ENCODE data around the gene PIM3. TPM values are rescaled to one million over a fixed set of nuclear protein-coding genes. Genes with fewer than 3 reads are reported as not detected.

PIM3 gene
- total and polyA plus RNA-seq, 10 of the 15 experiments (the other 5 are each of a cell fraction or from before 2014, with no cell fraction given) = 0.31 to 60.8 (median 12.4) TPM

DNA sequence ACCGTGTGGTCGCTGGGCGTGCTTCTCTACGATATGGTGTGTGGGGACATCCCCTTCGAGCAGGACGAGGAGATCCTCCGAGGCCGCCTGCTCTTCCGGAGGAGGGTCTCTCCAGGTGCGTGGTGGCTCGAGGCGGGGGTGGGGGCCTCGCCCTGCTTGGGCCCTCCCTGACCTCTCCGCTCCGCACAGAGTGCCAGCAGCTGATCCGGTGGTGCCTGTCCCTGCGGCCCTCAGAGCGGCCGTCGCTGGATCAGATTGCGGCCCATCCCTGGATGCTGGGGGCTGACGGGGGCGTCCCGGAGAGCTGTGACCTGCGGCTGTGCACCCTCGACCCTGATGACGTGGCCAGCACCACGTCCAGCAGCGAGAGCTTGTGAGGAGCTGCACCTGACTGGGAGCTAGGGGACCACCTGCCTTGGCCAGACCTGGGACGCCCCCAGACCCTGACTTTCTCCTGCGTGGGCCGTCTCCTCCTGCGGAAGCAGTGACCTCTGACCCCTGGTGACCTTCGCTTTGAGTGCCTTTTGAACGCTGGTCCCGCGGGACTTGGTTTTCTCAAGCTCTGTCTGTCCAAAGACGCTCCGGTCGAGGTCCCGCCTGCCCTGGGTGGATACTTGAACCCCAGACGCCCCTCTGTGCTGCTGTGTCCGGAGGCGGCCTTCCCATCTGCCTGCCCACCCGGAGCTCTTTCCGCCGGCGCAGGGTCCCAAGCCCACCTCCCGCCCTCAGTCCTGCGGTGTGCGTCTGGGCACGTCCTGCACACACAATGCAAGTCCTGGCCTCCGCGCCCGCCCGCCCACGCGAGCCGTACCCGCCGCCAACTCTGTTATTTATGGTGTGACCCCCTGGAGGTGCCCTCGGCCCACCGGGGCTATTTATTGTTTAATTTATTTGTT lies 2.4 kb downstream of the PIM3 start (continued):
- TF ChIP-seq IKZF2 (IDR thresholded peaks at IDR 0.05) (0 out of 4 replicates have a peak, but pooled peaks have one; percentile 2 to 33), NR2C1 (IDR thresholded peaks at IDR 0.05) (peak; percentile 80), TARDBP (IDR thresholded peaks at IDR 0.05; ENCODE audit: borderline replicate concordance) (no peak), ASH2L (IDR thresholded peaks at IDR 0.05; ENCODE audit: borderline replicate concordance, low read depth) (no peak), KLF5 (IDR thresholded peaks at IDR 0.05; ENCODE audit: partially characterized antibody) (peak; percentile 31), IRF4 (IDR thresholded peaks at IDR 0.05; ENCODE audit: low read depth, low read length) (no peak), SIN3A (IDR thresholded peaks at IDR 0.05; ENCODE audit: low read depth, low read length) (0 out of 2 replicates have a peak, but pooled peaks have one; percentile 18), ZNF217 (IDR thresholded peaks at IDR 0.05) (no peak), CREM (IDR thresholded peaks at IDR 0.05; ENCODE audit: low read depth) (no peak)
- TF ChIP-seq, protein P1, sequence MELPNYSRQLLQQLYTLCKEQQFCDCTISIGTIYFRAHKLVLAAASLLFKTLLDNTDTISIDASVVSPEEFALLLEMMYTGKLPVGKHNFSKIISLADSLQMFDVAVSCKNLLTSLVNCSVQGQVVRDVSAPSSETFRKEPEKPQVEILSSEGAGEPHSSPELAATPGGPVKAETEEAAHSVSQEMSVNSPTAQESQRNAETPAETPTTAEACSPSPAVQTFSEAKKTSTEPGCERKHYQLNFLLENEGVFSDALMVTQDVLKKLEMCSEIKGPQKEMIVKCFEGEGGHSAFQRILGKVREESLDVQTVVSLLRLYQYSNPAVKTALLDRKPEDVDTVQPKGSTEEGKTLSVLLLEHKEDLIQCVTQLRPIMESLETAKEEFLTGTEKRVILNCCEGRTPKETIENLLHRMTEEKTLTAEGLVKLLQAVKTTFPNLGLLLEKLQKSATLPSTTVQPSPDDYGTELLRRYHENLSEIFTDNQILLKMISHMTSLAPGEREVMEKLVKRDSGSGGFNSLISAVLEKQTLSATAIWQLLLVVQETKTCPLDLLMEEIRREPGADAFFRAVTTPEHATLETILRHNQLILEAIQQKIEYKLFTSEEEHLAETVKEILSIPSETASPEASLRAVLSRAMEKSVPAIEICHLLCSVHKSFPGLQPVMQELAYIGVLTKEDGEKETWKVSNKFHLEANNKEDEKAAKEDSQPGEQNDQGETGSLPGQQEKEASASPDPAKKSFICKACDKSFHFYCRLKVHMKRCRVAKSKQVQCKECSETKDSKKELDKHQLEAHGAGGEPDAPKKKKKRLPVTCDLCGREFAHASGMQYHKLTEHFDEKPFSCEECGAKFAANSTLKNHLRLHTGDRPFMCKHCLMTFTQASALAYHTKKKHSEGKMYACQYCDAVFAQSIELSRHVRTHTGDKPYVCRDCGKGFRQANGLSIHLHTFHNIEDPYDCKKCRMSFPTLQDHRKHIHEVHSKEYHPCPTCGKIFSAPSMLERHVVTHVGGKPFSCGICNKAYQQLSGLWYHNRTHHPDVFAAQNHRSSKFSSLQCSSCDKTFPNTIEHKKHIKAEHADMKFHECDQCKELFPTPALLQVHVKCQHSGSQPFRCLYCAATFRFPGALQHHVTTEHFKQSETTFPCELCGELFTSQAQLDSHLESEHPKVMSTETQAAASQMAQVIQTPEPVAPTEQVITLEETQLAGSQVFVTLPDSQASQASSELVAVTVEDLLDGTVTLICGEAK (IDR thresholded peaks at IDR 0.05; ENCODE audit: borderline replicate concordance) = 0 out of 2 replicates have a peak, but pooled peaks have one; percentile 29
- TF ChIP-seq, protein P2, sequence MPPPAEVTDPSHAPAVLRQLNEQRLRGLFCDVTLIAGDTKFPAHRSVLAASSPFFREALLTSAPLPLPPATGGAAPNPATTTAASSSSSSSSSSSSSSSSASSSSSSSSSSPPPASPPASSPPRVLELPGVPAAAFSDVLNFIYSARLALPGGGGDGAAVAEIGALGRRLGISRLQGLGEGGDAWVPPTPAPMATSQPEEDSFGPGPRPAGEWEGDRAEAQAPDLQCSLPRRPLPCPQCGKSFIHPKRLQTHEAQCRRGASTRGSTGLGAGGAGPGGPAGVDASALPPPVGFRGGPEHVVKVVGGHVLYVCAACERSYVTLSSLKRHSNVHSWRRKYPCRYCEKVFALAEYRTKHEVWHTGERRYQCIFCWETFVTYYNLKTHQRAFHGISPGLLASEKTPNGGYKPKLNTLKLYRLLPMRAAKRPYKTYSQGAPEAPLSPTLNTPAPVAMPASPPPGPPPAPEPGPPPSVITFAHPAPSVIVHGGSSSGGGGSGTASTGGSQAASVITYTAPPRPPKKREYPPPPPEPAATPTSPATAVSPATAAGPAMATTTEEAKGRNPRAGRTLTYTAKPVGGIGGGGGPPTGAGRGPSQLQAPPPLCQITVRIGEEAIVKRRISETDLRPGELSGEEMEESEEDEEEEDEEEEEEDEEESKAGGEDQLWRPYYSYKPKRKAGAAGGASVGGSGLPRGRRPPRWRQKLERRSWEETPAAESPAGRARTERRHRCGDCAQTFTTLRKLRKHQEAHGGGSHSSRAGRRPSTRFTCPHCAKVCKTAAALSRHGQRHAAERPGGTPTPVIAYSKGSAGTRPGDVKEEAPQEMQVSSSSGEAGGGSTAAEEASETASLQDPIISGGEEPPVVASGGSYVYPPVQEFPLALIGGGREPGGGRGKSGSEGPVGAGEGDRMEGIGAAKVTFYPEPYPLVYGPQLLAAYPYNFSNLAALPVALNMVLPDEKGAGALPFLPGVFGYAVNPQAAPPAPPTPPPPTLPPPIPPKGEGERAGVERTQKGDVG (CRISPR knock-in tag; IDR thresholded peaks at IDR 0.05) = no peak
- TF ChIP-seq, protein P3, sequence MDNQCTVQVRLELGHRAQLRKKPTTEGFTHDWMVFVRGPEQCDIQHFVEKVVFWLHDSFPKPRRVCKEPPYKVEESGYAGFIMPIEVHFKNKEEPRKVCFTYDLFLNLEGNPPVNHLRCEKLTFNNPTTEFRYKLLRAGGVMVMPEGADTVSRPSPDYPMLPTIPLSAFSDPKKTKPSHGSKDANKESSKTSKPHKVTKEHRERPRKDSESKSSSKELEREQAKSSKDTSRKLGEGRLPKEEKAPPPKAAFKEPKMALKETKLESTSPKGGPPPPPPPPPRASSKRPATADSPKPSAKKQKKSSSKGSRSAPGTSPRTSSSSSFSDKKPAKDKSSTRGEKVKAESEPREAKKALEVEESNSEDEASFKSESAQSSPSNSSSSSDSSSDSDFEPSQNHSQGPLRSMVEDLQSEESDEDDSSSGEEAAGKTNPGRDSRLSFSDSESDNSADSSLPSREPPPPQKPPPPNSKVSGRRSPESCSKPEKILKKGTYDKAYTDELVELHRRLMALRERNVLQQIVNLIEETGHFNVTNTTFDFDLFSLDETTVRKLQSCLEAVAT (IDR thresholded peaks at IDR 0.05) = 0 out of 2 replicates have a peak, but pooled peaks have one; percentile 73
- TF ChIP-seq, protein P4, sequence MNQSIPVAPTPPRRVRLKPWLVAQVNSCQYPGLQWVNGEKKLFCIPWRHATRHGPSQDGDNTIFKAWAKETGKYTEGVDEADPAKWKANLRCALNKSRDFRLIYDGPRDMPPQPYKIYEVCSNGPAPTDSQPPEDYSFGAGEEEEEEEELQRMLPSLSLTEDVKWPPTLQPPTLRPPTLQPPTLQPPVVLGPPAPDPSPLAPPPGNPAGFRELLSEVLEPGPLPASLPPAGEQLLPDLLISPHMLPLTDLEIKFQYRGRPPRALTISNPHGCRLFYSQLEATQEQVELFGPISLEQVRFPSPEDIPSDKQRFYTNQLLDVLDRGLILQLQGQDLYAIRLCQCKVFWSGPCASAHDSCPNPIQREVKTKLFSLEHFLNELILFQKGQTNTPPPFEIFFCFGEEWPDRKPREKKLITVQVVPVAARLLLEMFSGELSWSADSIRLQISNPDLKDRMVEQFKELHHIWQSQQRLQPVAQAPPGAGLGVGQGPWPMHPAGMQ (IDR thresholded peaks at IDR 0.05; ENCODE audit: borderline replicate concordance) = no peak
- TF ChIP-seq, protein P5, sequence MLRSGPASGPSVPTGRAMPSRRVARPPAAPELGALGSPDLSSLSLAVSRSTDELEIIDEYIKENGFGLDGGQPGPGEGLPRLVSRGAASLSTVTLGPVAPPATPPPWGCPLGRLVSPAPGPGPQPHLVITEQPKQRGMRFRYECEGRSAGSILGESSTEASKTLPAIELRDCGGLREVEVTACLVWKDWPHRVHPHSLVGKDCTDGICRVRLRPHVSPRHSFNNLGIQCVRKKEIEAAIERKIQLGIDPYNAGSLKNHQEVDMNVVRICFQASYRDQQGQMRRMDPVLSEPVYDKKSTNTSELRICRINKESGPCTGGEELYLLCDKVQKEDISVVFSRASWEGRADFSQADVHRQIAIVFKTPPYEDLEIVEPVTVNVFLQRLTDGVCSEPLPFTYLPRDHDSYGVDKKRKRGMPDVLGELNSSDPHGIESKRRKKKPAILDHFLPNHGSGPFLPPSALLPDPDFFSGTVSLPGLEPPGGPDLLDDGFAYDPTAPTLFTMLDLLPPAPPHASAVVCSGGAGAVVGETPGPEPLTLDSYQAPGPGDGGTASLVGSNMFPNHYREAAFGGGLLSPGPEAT (IDR thresholded peaks at IDR 0.05; ENCODE audit: low read depth) = peak; percentile 44
- TF ChIP-seq, protein P6, sequence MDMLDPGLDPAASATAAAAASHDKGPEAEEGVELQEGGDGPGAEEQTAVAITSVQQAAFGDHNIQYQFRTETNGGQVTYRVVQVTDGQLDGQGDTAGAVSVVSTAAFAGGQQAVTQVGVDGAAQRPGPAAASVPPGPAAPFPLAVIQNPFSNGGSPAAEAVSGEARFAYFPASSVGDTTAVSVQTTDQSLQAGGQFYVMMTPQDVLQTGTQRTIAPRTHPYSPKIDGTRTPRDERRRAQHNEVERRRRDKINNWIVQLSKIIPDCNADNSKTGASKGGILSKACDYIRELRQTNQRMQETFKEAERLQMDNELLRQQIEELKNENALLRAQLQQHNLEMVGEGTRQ (IDR thresholded peaks at IDR 0.05; ENCODE audit: borderline replicate concordance, low read depth, low read length) = no peak
